Loucy (cell line): ENCODE results near the gene EXOC3L1.
A peak's percentile ranks its signal among the peaks of the same experiment; 100 is the strongest.

ENCODE experiments used
- H2AFZ ChIP-seq: fragments of 200-600 bp; sonication (generic); 2 replicates; pipeline ENCODE4 v1.6.0; 2016; ENCODE audit warnings: antibody characterized with exemption, mild to moderate bottlenecking, low read length, moderate library complexity
- H3F3A ChIP-seq: fragments of 200-600 bp; 2 replicates; pipeline ENCODE4 v1.6.0; 2016; ENCODE audit warnings: antibody characterized with exemption, low read depth, mild to moderate bottlenecking
- H3K27me3 ChIP-seq: fragments of 200-600 bp; sonication (generic); 2 replicates; pipeline ENCODE4 v1.6.1; 2014; ENCODE audit warnings: low read length, mild to moderate bottlenecking; ENCODE audit not compliant: insufficient read depth, poor library complexity, severe bottlenecking
- H3K36me3 ChIP-seq: fragments of 200-600 bp; sonication (generic); 2 replicates; pipeline ENCODE4 v1.6.1; 2016; ENCODE audit warnings: low read length; ENCODE audit not compliant: insufficient read depth
- H3K4me1 ChIP-seq: fragments of 200-600 bp; sonication (generic); 2 replicates; pipeline ENCODE4 v1.5.1; 2014; ENCODE audit warnings: low read length, mild to moderate bottlenecking; ENCODE audit not compliant: insufficient read depth, poor library complexity, severe bottlenecking
- H3K4me2 ChIP-seq: fragments of 200-600 bp; sonication (generic); 2 replicates; pipeline ENCODE4 v1.6.0; 2014; ENCODE audit warnings: antibody characterized with exemption, low read length, low read depth, mild to moderate bottlenecking; ENCODE audit not compliant: poor library complexity, severe bottlenecking
- H3K4me3 ChIP-seq: fragments of 200-600 bp; sonication (generic); 2 replicates; pipeline ENCODE4 v1.5.1; 2014; ENCODE audit warnings: low read length, mild to moderate bottlenecking, mixed read lengths; ENCODE audit not compliant: poor library complexity, severe bottlenecking
- H3K79me2 ChIP-seq: fragments of 200-600 bp; sonication (generic); 2 replicates; pipeline ENCODE4 v1.6.1; 2014; ENCODE audit warnings: low read length; ENCODE audit not compliant: insufficient read depth
- H3K9ac ChIP-seq: fragments of 200-600 bp; sonication (generic); 2 replicates; pipeline ENCODE4 v1.6.0; 2014; ENCODE audit warnings: mild to moderate bottlenecking, low read depth, low read length, moderate library complexity; ENCODE audit not compliant: poor library complexity, severe bottlenecking
- H3K9me2 ChIP-seq: fragments of 200-600 bp; sonication (generic); replicated peaks from 2 replicates; pipeline ENCODE4 v1.6.1; 2016; ENCODE audit warnings: low read depth, low read length, mixed read lengths
- H3K9me3 ChIP-seq: fragments of 200-600 bp; sonication (generic); 2 replicates; pipeline ENCODE4 v1.6.1; 2014; ENCODE audit warnings: mild to moderate bottlenecking, antibody characterized with exemption, low read length, low read depth; ENCODE audit not compliant: insufficient read depth
- H4K20me1 ChIP-seq: fragments of 200-600 bp; sonication (generic); 2 replicates; pipeline ENCODE4 v1.6.0; 2014; ENCODE audit warnings: antibody characterized with exemption, low read length, mild to moderate bottlenecking; ENCODE audit not compliant: insufficient read depth, poor library complexity, severe bottlenecking
- EZH2phosphoT487 ChIP-seq: fragments of 200-600 bp; IDR thresholded peaks from 2 replicates; pipeline ENCODE4 v1.6.1; 2018; ENCODE audit warnings: antibody characterized with exemption, mild to moderate bottlenecking, moderate library complexity, borderline replicate concordance
- TF ChIP-seq, protein P1 (sequence below): fragments of 200-600 bp; sonication (generic); conservative IDR thresholded peaks from 2 replicates; pipeline ENCODE4 v1.5.1; 2014; ENCODE audit warnings: mild to moderate bottlenecking, antibody characterized with exemption, low read length

EXOC3L1 gene

DNA sequence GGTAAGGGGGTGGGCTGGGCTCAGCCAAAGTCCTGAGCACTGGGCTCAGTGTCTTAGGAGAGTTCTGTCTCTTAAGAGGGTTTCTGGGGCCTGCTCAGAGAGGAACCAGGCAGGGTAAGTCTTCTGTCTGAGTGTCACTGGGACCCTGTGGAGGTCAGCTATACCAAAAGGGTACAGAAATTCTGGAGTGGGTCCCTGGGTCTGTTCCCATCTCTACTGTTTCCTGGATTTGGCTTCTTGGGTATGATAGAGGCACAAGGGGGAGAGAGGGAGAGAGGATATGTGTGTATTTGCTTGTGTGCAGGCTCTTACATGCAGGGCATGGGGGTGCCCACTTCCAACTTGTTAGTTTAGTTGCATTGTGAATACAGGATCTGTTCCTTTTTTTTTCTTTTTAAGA lies 3.6 kb upstream of the EXOC3L1 start:
- H3K27me3 ChIP-seq = no peaks in the 10 kb centered on the region
- TF ChIP-seq, protein P1, sequence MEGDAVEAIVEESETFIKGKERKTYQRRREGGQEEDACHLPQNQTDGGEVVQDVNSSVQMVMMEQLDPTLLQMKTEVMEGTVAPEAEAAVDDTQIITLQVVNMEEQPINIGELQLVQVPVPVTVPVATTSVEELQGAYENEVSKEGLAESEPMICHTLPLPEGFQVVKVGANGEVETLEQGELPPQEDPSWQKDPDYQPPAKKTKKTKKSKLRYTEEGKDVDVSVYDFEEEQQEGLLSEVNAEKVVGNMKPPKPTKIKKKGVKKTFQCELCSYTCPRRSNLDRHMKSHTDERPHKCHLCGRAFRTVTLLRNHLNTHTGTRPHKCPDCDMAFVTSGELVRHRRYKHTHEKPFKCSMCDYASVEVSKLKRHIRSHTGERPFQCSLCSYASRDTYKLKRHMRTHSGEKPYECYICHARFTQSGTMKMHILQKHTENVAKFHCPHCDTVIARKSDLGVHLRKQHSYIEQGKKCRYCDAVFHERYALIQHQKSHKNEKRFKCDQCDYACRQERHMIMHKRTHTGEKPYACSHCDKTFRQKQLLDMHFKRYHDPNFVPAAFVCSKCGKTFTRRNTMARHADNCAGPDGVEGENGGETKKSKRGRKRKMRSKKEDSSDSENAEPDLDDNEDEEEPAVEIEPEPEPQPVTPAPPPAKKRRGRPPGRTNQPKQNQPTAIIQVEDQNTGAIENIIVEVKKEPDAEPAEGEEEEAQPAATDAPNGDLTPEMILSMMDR = no peak
- TF ChIP-seq EZH2phosphoT487 = no peak
- peaks cover 50% of the 10 kb centered on the region for H3K79me2 ChIP-seq
- H4K20me1 ChIP-seq = peaks cover 32% of the 10 kb centered on the region
- no peaks in the 10 kb centered on the region for H3K9me3 ChIP-seq
- peaks cover 33% of the 10 kb centered on the region; the same call in 1 of the 2 replicates for H3K36me3 ChIP-seq
- peak overlapping the region; percentile 94 for H3K9ac ChIP-seq
- peak overlapping the region; percentile 98 for H3K4me3 ChIP-seq
- no peak overlapping the region for H2AFZ ChIP-seq
- no peaks in the 10 kb centered on the region for H3F3A ChIP-seq
- H3K4me1 ChIP-seq = peaks cover 21% of the 10 kb centered on the region
- H3K9me2 ChIP-seq = no peaks in the 10 kb centered on the region
- peak overlapping the region; percentile 97 for H3K4me2 ChIP-seq

DNA sequence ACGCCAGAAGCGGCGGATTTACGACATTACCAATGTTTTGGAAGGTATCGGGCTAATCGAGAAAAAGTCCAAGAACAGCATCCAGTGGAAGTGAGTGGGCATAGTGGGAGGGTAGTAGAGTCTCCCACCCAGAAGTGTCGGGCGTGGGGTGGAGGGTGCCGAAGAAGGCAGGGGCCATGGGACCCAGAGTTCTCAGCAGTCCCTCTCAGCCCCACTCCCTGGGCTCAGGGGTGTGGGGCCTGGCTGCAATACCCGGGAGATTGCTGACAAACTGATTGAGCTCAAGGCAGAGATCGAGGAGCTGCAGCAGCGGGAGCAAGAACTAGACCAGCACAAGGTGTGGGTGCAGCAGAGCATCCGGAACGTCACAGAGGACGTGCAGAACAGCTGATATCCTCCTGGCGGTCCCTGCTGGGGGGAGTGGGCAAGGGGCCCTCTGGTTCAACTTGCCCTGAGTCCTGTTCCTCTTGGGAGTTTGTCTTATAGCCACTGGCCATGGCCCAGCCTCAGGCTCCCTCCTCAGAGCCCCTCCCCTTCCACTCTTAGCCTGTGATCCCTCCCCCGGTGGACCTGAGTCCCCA lies 2.9 kb upstream of the EXOC3L1 start:
- peaks cover 50% of the 10 kb centered on the region for H3K79me2 ChIP-seq
- peak overlapping the region; percentile 97 for H3K4me2 ChIP-seq
- H3K27me3 ChIP-seq = no peaks in the 10 kb centered on the region
- H3K9me3 ChIP-seq = no peaks in the 10 kb centered on the region
- peaks cover 21% of the 10 kb centered on the region for H3K4me1 ChIP-seq
- no peak overlapping the region for H2AFZ ChIP-seq
- no peaks in the 10 kb centered on the region for H3K9me2 ChIP-seq
- H3K9ac ChIP-seq = peak overlapping the region; percentile 94
- H3F3A ChIP-seq = no peaks in the 10 kb centered on the region
- H4K20me1 ChIP-seq = peaks cover 32% of the 10 kb centered on the region
- H3K4me3 ChIP-seq = peak overlapping the region; percentile 98
- peaks cover 33% of the 10 kb centered on the region; the same call in 1 of the 2 replicates for H3K36me3 ChIP-seq
- no peak for TF ChIP-seq EZH2phosphoT487
- TF ChIP-seq, protein P1 = no peak

DNA sequence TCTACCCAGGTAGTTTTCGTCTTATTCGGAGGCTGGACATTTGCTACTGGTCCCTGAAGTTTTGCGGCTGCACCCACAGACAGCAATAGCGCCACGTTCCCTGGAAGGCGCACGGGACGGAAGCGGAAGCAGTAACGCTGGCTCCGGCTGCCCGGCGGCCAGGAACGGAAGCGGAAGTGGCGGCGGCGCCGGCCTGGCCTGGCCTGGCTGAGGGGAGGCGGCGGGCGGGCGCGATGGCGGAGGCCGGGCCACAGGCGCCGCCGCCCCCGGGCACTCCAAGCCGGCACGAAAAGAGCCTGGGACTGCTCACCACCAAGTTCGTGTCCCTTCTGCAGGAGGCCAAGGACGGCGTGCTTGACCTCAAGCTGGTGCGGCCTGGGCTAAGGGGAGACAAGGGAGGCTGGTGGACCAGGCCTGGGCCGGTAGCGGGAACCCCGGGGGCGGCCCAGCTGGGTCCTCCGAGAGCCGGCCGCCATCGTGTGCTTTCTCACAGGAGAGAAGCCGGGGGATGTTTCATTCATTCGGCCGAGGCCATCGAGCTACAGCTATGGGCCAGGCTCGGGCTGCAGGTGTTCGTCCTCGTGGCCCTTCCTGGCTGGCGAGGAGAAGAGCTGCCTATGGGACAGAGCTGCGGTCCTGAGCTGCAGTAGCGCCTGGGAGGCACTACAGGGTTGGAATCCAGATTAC lies 2.2 kb upstream of the EXOC3L1 start, which contains the start of gene E2F4:
Gene E2F4, plus strand, starts transcription at position 161 of the 687 bp plus-strand sequence. Its CDS starts 73 bp downstream, at position 234.
- H3K27me3 ChIP-seq = no peaks in the 10 kb centered on the region
- peak within 1 kb of the TSS; percentile 97 for H3K4me2 ChIP-seq
- no peak for TF ChIP-seq EZH2phosphoT487
- TF ChIP-seq, protein P1 = no peak
- peaks cover 28% of the 10 kb centered on the region; the same call in 1 of the 2 replicates for H3K36me3 ChIP-seq
- peak within 1 kb of the TSS; percentile 94 for H3K9ac ChIP-seq
- H3K4me1 ChIP-seq = peaks cover 21% of the 10 kb centered on the region
- H3K79me2 ChIP-seq = peaks cover 50% of the 10 kb centered on the region
- H3K9me2 ChIP-seq = no peaks in the 10 kb centered on the region
- H3F3A ChIP-seq = no peaks in the 10 kb centered on the region
- no peaks in the 10 kb centered on the region for H3K9me3 ChIP-seq
- H2AFZ ChIP-seq = peak within 1 kb of the TSS; percentile 71
- H4K20me1 ChIP-seq = peaks cover 32% of the 10 kb centered on the region
- H3K4me3 ChIP-seq = peak within 1 kb of the TSS; percentile 98
